NCI-H1930 (cell line): ENCODE results near the gene TMEM123.

Source experiments
- DNase-seq, 2 experiments: peaks; one replicate each; lab custom pipeline; 2025; lab: John Stamatoyannopoulos, UW

TMEM123 gene

DNA sequence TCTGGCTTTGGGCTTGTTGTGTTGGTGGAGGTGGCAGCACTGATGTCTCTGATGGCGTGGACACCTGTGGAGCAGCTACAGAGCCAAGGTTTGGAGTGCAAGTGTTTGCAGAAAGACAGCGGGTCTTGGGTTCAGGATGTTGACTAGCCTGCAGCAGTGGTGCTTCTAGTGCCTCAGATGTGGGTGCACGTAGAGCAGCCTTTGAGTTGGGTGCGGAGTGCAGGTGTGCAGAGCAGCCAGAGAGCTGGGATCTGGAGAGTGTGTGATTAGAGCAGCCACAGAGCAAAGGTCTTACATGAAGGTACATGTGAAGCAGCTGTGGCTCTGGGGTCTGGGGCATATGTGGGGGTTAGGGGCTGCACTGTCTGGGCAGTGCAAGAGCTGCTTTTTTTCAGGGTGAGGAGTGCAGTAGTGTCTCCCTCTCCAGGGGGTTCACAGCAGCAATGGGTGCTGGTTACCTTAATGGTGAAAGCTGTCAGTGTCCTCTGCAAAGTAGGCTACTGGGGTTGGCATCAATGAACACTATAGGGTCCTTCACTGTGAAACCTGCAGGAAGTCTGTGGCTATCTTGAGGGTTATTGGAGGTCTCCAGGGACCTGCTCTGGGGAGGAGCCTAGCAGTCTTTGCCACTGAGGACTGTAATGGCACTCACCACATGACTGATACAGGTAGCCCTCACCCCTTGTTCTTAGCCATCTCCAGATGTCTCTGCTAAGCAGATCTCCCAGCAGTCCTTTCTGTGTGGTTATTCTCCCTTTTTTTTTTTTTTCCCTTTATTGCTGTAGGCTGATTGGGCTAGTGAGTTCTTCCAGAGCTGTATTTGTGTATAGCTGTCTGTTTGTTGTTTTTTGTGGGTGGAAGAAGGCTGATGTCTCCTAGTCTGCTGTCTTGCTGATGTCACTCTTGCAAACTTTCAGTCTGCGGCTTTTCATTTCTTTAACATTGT lies 91.2 kb downstream of the TMEM123 start:
- no peak for DNase-seq

DNA sequence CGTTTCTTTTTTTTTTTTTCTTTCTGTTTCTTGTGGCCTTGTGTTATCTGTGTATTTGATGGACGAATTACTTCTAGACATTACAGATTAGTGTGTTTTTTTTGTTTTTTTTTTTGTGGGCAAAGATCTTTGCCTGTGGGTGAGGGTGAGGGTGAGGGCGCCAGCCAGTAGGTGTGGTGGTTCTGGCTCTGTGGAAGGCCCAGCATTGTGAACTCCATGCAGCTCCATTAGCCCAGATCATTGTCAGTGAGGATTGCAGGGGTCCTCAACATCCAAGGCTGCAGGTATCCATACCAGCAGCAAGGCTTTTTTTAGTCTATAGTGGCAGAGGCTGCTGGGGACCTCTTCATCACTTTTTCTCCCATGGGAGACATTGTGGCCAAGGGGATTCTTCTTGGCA lies 91.9 kb downstream of the TMEM123 start:
- DNase-seq, result no peak

- DNase-seq, result no peak
Observed at GRCh38 chr11:102359372-102359771, 93.2 kb downstream of the TMEM123 start.

DNA sequence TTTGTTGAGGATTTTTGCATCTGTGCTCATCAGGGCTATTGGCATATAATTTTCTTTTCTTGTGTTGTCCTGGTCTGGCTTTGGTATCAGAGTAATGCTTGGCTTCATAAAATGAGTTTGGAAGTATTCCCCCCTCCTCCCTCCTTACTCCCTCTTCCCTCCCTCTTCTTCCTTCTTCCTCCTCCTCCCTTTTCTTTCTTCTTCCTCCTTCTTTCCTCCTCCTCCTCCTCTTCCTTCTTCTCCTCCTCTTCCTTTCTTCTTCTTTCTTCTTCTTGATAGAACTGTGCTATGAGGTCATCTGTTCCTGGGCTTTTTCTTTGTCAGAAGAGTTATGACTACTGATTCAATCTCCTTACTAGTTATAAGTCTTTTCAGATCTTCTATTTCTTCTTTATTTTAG lies 95.4 kb downstream of the TMEM123 start:
- DNase-seq, result no peak

GRCh38 chr11:102347462-102348370 lies 104.8 kb downstream of the TMEM123 start:
- DNase-seq, result no peak

DNA sequence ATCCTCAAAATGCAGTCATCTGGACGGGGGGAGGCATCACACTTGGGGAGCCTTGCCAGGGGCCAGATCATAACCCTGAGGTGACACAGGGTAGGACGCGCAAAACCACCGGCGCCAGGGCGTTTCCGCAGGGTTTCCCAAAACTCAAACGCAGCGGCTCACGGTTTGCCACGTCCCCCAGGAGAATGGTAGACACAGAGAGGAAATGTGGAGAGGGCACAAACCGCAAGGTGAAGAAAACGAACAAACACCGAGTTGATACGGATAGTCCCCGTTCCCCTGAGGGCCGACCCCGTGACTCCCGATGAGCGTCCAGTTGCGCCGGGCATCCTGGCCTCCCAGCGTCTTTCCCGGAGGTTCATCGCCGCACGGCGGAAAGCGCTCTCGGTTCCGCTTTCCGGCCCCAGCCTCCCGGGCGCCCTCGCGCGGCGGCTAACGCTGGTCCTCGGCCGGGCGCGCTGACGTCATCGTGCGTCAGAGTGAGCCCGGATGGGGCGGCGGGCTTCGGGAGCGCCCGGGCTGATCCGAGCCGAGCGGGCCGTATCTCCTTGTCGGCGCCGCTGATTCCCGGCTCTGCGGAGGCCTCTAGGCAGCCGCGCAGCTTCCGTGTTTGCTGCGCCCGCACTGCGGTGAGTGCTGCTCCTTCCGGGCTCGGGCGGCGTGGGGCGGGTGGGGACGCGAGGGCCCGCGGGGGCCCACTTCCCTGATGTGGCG lies 105.7 kb downstream of the TMEM123 start, which contains the start of gene BIRC2:
TSS of gene BIRC2 (plus strand) at position 467 of the 714 bp plus-strand sequence. CDS start 2,641 bp downstream, outside the sequence.
- DNase-seq, result peak; percentile 86 to 89

DNA sequence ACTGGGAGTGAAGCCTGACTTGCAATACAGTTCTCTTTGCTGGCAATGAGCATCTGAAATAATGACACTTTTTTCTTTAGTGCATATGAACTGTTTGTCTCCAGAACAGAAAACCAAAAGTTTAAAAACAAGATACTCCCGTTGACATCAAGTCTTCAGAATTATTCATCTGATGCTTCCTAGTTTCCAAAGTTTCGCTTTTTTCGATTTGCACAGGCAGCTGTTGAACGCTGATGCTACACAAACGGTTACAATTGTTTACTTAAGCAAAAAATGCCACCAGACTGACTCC lies 106.2 kb downstream of the TMEM123 start:
- no peak for DNase-seq
